Measurements from ENCODE around the gene PIK3R6. TPM values are rescaled to one million over a fixed set of nuclear protein-coding genes. Genes with fewer than 3 reads are reported as not detected.
A peak's percentile ranks its signal among the peaks of the same experiment; 100 is the strongest.

PIK3R6 gene
- total and polyA plus RNA-seq, 12 donors = 0.17 to 1.7 (median 0.83) TPM

DNA sequence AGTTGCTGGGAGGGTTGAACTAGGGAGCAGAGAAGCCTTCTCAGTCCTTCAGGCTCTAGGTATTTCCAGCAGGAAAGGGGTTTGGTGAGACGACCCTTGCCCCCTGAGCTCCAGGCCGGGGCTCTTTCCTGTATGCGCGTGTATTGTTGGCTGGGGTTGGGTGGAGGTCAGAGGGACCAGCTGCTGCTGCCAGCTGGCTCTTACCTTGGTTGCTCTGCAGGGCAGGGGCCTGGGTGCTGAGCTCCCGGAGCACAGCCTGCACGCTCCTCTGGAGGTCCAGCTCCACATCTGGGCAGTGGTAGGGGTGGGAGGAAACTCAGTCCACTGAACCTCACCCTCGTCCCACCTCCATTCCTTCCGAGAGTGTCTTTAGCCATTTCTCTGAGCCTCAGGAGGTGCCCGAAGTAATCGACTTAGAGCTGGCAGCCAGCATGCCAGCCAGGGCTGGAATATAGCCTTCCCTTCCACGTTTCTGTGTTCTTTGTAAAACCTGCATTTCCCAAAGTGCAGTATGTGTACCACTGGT lies 28.0 kb downstream of the PIK3R6 start:
- no peaks in the 10 kb centered on the region for H3K9me3 ChIP-seq (replicated peaks in 1 of 3)
- DNase-seq = peak in 2 of 7 donors; percentile 2 to 10
- TF ChIP-seq POLR2A (IDR thresholded peaks at IDR 0.05) = no peak
- TF ChIP-seq CTCF (IDR thresholded peaks at IDR 0.05) = no peak
- no peaks in the 10 kb centered on the region for H3K4me1 ChIP-seq (replicated peaks in 1 of 2)
- no peaks in the 10 kb centered on the region for H3K36me3 ChIP-seq (replicated peaks in 1 of 2)
- no peaks in the 10 kb centered on the region for H3K27me3 ChIP-seq
- WGBS, 4 donors = 63 to 76% (median 68%) methylated on average over 10 to 11 of the region's 11 CpGs
- H3K27ac ChIP-seq = no peak overlapping the region
- H3K4me3 ChIP-seq = no peak overlapping the region
- intact Hi-C loops (cut with DNase I) = no loop called here

DNA sequence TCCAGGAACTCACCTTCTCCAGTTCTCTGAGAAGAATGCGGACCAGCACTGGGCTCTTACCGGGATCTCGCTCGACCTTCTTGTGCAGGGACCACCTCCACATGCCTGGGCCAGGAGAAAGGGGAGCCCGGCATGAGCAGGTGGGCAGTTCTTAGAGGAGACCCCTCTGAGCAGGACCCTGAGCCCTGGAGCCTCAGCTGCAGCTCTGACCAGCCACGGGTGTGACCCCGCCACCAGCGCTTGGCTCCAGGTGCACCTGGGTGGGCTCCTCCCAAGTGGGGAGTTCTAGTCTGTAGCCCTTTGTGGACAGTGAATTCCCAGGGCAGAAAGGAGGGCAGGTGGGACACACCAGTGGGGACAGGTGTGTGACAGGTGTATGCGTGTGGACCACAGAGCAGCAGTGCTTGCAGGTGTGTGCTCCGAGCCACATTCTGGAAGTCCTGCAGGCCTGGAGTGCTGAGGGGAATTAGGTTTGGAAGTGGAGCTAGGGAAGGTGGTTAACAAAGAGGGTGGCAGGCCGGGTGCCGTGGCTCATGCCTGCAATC lies 28.9 kb downstream of the PIK3R6 start:
- peak in 1 of 7 donors; percentile 10 for DNase-seq
- Histone ChIP-seq H3K27me3 (no peaks in the 10 kb centered on the region), H3K27ac (no peak overlapping the region), H3K36me3 (replicated peaks in 1 of 2) (no peaks in the 10 kb centered on the region), H3K9me3 (replicated peaks in 1 of 3) (no peaks in the 10 kb centered on the region), H3K4me1 (replicated peaks in 1 of 2) (no peaks in the 10 kb centered on the region), H3K4me3 (no peak overlapping the region)
- intact Hi-C loops (cut with DNase I) = no loop called here
- 91 to 96% (median 94%) methylated on average over 9 to 12 of the region's 12 CpGs for WGBS, 4 donors
- TF ChIP-seq POLR2A (IDR thresholded peaks at IDR 0.05) (no peak), CTCF (IDR thresholded peaks at IDR 0.05) (no peak)

DNA sequence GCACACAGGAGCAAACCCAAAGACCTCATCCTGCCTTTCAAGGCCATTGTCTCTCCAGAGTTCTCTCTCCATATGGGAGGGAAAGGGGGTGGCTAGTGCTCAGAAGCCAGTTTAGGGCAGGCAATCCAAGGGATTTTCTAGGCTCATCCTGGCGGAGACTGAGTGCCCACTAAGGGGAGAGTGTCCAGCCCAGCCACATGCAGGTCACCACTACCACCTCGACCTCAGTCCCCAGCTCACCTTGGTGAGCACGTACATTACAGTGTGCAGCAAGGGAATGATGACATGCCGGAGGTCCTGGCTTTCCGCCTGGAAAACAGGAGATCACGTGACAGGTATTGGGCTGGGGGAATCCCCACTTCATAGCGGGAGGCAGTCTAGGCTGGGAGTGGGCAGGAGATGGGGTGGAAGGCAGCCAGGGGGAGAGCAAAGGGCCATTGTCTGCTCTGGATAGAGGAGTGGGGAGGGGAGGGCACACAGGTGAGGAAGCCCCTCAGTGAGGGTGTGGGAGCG lies 29.9 kb downstream of the PIK3R6 start:
- intact Hi-C loops (cut with DNase I) = no loop called here
- no peaks in the 10 kb centered on the region for H3K36me3 ChIP-seq (replicated peaks in 1 of 2)
- TF ChIP-seq CTCF (IDR thresholded peaks at IDR 0.05) = no peak
- TF ChIP-seq POLR2A (IDR thresholded peaks at IDR 0.05) = no peak
- no peak overlapping the region for H3K27ac ChIP-seq
- no peak overlapping the region for H3K4me3 ChIP-seq
- 44 to 65% (median 53%) methylated on average over 6 to 8 of the region's 8 CpGs for WGBS, 4 donors
- no peaks in the 10 kb centered on the region for H3K4me1 ChIP-seq (replicated peaks in 1 of 2)
- no peaks in the 10 kb centered on the region for H3K9me3 ChIP-seq (replicated peaks in 1 of 3)
- H3K27me3 ChIP-seq = peaks cover 6% of the 10 kb centered on the region
- DNase-seq = peak in 1 of 7 donors; percentile 46

GRCh38 chr17:8836821-8837562 lies 30.5 kb downstream of the PIK3R6 start:
- Histone ChIP-seq H3K9me3 (replicated peaks in 1 of 3) (no peaks in the 10 kb centered on the region), H3K4me3 (no peak overlapping the region), H3K27ac (no peak overlapping the region), H3K36me3 (replicated peaks in 1 of 2) (no peaks in the 10 kb centered on the region), H3K4me1 (replicated peaks in 1 of 2) (no peaks in the 10 kb centered on the region), H3K27me3 (peaks cover 7% of the 10 kb centered on the region)
- peak in 1 of 7 donors; percentile 18 for DNase-seq
- 72 to 77% (median 74%) methylated on average over 13 to 15 of the region's 15 CpGs for WGBS, 4 donors
- TF ChIP-seq CTCF (IDR thresholded peaks at IDR 0.05) (no peak), POLR2A (IDR thresholded peaks at IDR 0.05) (no peak)
- intact Hi-C loops (cut with DNase I) = no loop called here
